Spleen (tissue), 11 donors: ENCODE measurements around the gene LGR6. TPM values are rescaled to one million over a fixed set of nuclear protein-coding genes. Genes with fewer than 3 reads are reported as not detected.

ENCODE experiments used
- DNase-seq: peaks from one replicate; pipeline ENCODE4 v3.0.0-alpha.2; 2020
- H3K27ac ChIP-seq, 8 donors: fragments of 200-600 bp; sonication (generic) in 7 of 8; 1 replicate in 4 of 8; 2 replicates in 4 of 8; pipeline versions ENCODE4 v1.5.0 to v1.8.0; 2016 to 2021; ENCODE audit warnings: inconsistent platforms in 4 of 8, mild to moderate bottlenecking in 4 of 8, moderate library complexity in 1 of 8
- H3K27me3 ChIP-seq, 7 donors: fragments of 200-600 bp; sonication (generic) in 6 of 7; replicated peaks in 1 of 7; 1 replicate in 4 of 7; 2 replicates in 3 of 7; pipeline versions ENCODE4 v1.5.0 to v1.8.0; 2016 to 2021; ENCODE audit warnings: inconsistent platforms in 3 of 7, mild to moderate bottlenecking in 1 of 7
- H3K36me3 ChIP-seq, 6 donors: fragments of 200-600 bp; sonication (generic) in 5 of 6; 1 replicate in 4 of 6; 2 replicates in 2 of 6; pipeline versions ENCODE4 v1.5.0 to v1.8.0; 2016 to 2021; ENCODE audit warnings: inconsistent platforms in 2 of 6
- H3K4me1 ChIP-seq, 6 donors: fragments of 200-600 bp; sonication (generic) in 5 of 6; 1 replicate in 3 of 6; 2 replicates in 3 of 6; pipeline versions ENCODE4 v1.5.0 to v1.8.0; 2016 to 2021; ENCODE audit warnings: inconsistent platforms in 3 of 6
- H3K4me3 ChIP-seq, 8 donors: fragments of 200-600 bp; sonication (generic) in 7 of 8; 1 replicate in 4 of 8; 2 replicates in 4 of 8; pipeline versions ENCODE4 v1.5.0 to v1.8.0; 2016 to 2021; ENCODE audit warnings: inconsistent platforms in 4 of 8, mild to moderate bottlenecking in 4 of 8, moderate library complexity in 2 of 8
- H3K9me3 ChIP-seq, 8 donors: fragments of 200-600 bp; sonication (generic) in 7 of 8; 1 replicate in 4 of 8; 2 replicates in 4 of 8; pipeline versions ENCODE4 v1.5.0 to v1.8.0; 2016 to 2021; ENCODE audit warnings: inconsistent platforms in 4 of 8
- POLR2A ChIP-seq, 3 donors: fragments of 450-650 bp; IDR thresholded peaks; one replicate each; pipeline ENCODE4 v1.5.1; 2017; ENCODE audit warnings: antibody characterized with exemption in 3 of 3, mild to moderate bottlenecking in 1 of 3
- POLR2AphosphoS5 ChIP-seq, 3 donors: sonication (generic); formaldehyde crosslinking; IDR thresholded peaks; one replicate each; pipeline ENCODE4 v1.5.1; 2017; ENCODE audit warnings: antibody characterized with exemption in 3 of 3
- WGBS, 5 donors: extraction: QIAGEN DNeasy Blood & Tissue Kit in 3 of 5; methylation state at CpG; one replicate each; pipeline versions ENCODE4 v1.1.5 to v1.1.7; 2013 to 2018; 5-methylcytosine and 5-hydroxymethylcytosine counted together
- intact Hi-C: fragments of 100-400 bp; cut with DNase I; formaldehyde crosslinking; loops from one replicate; pipeline ENCODE4 v1.15.0; 2023; ENCODE audit warnings: low total_unique reads
- polyA plus RNA-seq, 3 donors: library from polyadenylated mRNA; stranded (reverse); fragments of 200-250 nt; gene quantifications; one replicate each; pipeline ENCODE4 v1.2.1, GENCODE V29; 2013
- total RNA-seq, 7 donors: library from RNA; depleted of rRNA in 3 of 7; stranded (reverse); fragments of >200 nt in 3 of 7; fragmentation: NEBNext Ultra II Directional in 4 of 7; extraction: Animal tissue kit (Norgen Biotek cat#: 25700) in 4 of 7; gene quantifications; one replicate each; pipeline versions ENCODE4 v1.1.0 to v1.2.1, GENCODE V29; 2016 to 2021
- TF ChIP-seq, protein P1 (sequence below), 11 experiments: fragments of 200-600 bp in 7 of 11; fragments of 450-650 bp in 4 of 11; sonication (generic) in 4 of 11; IDR thresholded peaks in 8 of 11; conservative IDR thresholded peaks in 3 of 11; 1 replicate in 7 of 11; 2 replicates in 4 of 11; pipeline versions ENCODE4 v1.4.0 to v1.8.0; 2016 to 2021; ENCODE audit warnings: antibody characterized with exemption in 11 of 11, inconsistent platforms in 4 of 11, mild to moderate bottlenecking in 1 of 11
- donor health status: healthy with polysubstance abuse.
- donor health status: DM: no; HTN: no; CAD: no; lungs with moderate emphysema.
- donor health status: DM: no; HTN: no; CAD: no.
- donor health status: Bipolar disorder and iron deficiency.
- donor health status: healthy.
- donor health status: DM: no; HTN: no; CAD: no.
- donor health status: DM: yes; HTN: yes; CAD: no.

The LGR6 gene
- total and polyA plus RNA-seq, 10 donors, result 0.61 to 24.5 (median 5.3) TPM

DNA sequence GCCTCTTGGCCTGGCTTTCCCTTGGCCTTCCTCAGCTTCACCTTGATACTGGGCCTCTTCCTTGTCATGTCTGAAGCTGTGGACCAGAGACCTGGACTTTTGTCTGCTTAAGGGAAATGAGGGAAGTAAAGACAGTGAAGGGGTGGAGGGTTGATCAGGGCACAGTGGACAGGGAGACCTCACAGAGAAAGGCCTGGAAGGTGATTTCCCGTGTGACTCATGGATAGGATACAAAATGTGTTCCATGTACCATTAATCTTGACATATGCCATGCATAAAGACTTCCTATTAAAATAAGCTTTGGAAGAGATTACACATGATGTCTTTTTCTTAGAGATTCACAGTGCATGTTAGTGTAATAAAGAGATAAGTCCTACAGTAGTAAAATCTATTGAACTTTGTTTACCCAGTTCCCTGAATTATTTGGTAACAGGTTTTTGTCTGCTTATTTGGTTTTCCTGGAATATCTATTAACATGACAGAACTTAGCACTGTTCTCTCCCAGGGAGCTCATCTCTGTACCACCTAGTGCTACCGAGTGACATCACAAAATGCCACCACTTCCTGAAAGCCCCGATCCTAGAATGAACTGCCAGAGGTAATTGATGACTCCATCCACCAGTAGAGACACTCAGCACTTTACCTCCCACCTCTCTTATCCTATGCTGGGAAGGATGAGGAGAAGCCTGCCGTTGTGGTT is 125.9 kb downstream of the LGR6 start:
- intact Hi-C loops, result loop anchor here (10.0 kb wide), 1 partner anchor 55 kb away; no protein-coding TSS in a partner anchor
- DNase-seq, result no peak
- Histone ChIP-seq H3K4me1 (peaks cover 0 to 9% (median 0%) of the 10 kb centered on the region in 6 donors), H3K27me3 (peaks cover 0 to 6% (median 0%) of the 10 kb centered on the region in 7 donors), H3K36me3 (peaks cover 0 to 13% (median 0%) of the 10 kb centered on the region in 6 donors), H3K4me3 (no peak overlapping the region), H3K9me3 (no peaks in the 10 kb centered on the region), H3K27ac (no peak overlapping the region)
- TF ChIP-seq, protein P1, sequence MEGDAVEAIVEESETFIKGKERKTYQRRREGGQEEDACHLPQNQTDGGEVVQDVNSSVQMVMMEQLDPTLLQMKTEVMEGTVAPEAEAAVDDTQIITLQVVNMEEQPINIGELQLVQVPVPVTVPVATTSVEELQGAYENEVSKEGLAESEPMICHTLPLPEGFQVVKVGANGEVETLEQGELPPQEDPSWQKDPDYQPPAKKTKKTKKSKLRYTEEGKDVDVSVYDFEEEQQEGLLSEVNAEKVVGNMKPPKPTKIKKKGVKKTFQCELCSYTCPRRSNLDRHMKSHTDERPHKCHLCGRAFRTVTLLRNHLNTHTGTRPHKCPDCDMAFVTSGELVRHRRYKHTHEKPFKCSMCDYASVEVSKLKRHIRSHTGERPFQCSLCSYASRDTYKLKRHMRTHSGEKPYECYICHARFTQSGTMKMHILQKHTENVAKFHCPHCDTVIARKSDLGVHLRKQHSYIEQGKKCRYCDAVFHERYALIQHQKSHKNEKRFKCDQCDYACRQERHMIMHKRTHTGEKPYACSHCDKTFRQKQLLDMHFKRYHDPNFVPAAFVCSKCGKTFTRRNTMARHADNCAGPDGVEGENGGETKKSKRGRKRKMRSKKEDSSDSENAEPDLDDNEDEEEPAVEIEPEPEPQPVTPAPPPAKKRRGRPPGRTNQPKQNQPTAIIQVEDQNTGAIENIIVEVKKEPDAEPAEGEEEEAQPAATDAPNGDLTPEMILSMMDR (IDR thresholded peaks at IDR 0.05 in 8 of 11, conservative IDR thresholded peaks at IDR 0.05 in 3 of 11), result no peak
- TF ChIP-seq POLR2AphosphoS5 (IDR thresholded peaks at IDR 0.05) (no peak), POLR2A (IDR thresholded peaks at IDR 0.05) (no peak)
- WGBS, 5 donors, result 63 to 70% (median 66%) methylated on average over 4 of the region's 4 CpGs

DNA sequence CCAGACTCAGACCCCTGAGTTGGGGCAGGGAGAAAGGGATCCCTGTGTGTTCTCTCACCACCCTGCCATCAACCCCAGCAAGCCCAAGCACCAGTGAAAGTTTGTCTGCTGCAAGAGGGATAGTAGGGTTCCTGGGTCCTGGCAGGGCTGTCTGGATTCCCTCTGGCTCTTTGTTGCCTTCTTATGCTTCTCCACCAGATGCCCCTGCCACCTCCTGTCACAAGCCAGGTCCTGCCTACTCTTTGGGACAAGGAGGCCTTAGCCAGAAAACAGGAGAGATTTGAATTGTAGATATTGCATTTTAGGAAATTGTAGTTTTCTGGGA is 126.4 kb downstream of the LGR6 start:
- TF ChIP-seq POLR2AphosphoS5 (IDR thresholded peaks at IDR 0.05) (no peak), POLR2A (IDR thresholded peaks at IDR 0.05) (no peak)
- TF ChIP-seq, protein P1 (IDR thresholded peaks at IDR 0.05 in 8 of 11, conservative IDR thresholded peaks at IDR 0.05 in 3 of 11), result no peak
- H3K4me1 ChIP-seq, result peaks cover 0 to 8% (median 0%) of the 10 kb centered on the region in 6 donors
- H3K27me3 ChIP-seq, result peaks cover 0 to 6% (median 0%) of the 10 kb centered on the region in 7 donors
- no peak overlapping the region for H3K27ac ChIP-seq
- intact Hi-C loops, result no loop called here
- DNase-seq, result no peak
- peaks cover 0 to 13% (median 0%) of the 10 kb centered on the region in 6 donors for H3K36me3 ChIP-seq
- H3K4me3 ChIP-seq, result no peak overlapping the region
- no peaks in the 10 kb centered on the region for H3K9me3 ChIP-seq

DNA sequence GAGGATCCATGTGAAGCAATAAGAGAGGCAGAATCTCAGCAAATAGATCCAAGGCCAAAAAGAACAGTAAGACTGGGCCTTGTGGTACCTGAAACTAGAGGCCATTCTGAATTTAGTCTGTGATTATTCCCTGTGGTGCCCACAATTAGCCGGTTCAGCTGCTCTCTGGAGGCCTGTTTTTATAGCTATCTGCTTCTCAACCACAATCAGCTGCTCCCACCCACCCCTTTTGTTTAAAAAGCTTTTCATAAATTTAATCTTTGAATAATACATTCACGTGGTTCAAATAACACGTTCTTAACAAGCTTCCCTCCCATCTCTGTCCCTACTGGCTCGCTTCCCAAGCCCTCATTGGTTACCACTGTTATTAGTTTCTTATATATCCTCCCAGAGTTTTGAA is 130.1 kb downstream of the LGR6 start:
- TF ChIP-seq POLR2AphosphoS5 (IDR thresholded peaks at IDR 0.05) (no peak), POLR2A (IDR thresholded peaks at IDR 0.05) (no peak)
- TF ChIP-seq, protein P1 (IDR thresholded peaks at IDR 0.05 in 8 of 11, conservative IDR thresholded peaks at IDR 0.05 in 3 of 11), result no peak
- no peaks in the 10 kb centered on the region for H3K27me3 ChIP-seq
- intact Hi-C loops, result no loop called here
- H3K36me3 ChIP-seq, result peaks cover 0 to 4% (median 0%) of the 10 kb centered on the region in 6 donors
- H3K27ac ChIP-seq, result no peak overlapping the region
- no peak overlapping the region for H3K4me3 ChIP-seq
- no peaks in the 10 kb centered on the region for H3K4me1 ChIP-seq
- H3K9me3 ChIP-seq, result no peaks in the 10 kb centered on the region
- DNase-seq, result no peak
- 77 to 88% (median 85%) methylated on average over 4 of the region's 4 CpGs for WGBS, 5 donors

DNA sequence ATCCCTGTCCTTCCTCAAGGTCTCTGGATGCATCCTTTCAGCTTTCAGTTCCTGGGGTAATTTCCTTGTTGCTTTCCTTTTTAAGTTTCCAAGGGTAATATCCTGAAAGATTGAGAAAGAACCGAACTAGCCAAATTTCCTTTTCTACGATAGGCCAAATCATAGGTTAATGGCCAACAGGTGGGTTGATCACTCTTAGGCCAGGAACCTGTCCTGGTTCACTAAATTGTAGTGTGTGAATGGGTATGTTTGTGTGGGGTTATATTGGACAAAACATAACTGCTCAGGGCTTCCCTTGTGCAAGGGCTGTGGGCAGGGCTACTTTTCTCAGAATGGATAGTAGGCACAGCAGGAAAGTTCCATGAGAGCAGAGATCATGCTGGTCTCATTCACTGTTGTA is 131.0 kb downstream of the LGR6 start:
- H3K4me3 ChIP-seq, result no peak overlapping the region
- 63 to 90% (median 78%) methylated on average over 2 of the region's 2 CpGs for WGBS, 5 donors
- intact Hi-C loops, result no loop called here
- H3K9me3 ChIP-seq, result no peaks in the 10 kb centered on the region
- no peak overlapping the region for H3K27ac ChIP-seq
- no peaks in the 10 kb centered on the region for H3K4me1 ChIP-seq
- H3K36me3 ChIP-seq, result peaks cover 0 to 5% (median 0%) of the 10 kb centered on the region in 6 donors
- DNase-seq, result no peak
- no peak for TF ChIP-seq POLR2AphosphoS5 (IDR thresholded peaks at IDR 0.05)
- no peak for TF ChIP-seq POLR2A (IDR thresholded peaks at IDR 0.05)
- TF ChIP-seq, protein P1 (IDR thresholded peaks at IDR 0.05 in 8 of 11, conservative IDR thresholded peaks at IDR 0.05 in 3 of 11), result no peak
- H3K27me3 ChIP-seq, result no peaks in the 10 kb centered on the region
